Astrocyte (in vitro differentiated cells and primary cell): ENCODE results near the gene TP73. TPM values are rescaled to one million over a fixed set of nuclear protein-coding genes. Genes with fewer than 3 reads are reported as not detected.

Experiments
- DNase-seq: peaks from one replicate; pipeline ENCODE4 v3.0.0-alpha.2; 2010; ENCODE audit warnings: low read depth
- FAIRE-seq: peaks from 2 replicates; lab custom pipeline; 2011; peaks lifted over from hg19 to GRCh38; lab: Jason Lieb, UNC
- H2AFZ ChIP-seq: 2 replicates; pipeline ENCODE4 v1.6.0; 2012; ENCODE audit warnings: low read depth, low read length, inconsistent platforms
- H3K27ac ChIP-seq: 2 replicates; pipeline ENCODE4 v1.5.1; 2011; ENCODE audit warnings: low read depth, low read length, inconsistent platforms
- H3K27me3 ChIP-seq: 2 replicates; pipeline ENCODE4 v1.6.0; 2011; ENCODE audit warnings: low read length, inconsistent platforms; ENCODE audit not compliant: insufficient read depth
- H3K36me3 ChIP-seq: 2 replicates; pipeline ENCODE4 v1.5.1; 2011; ENCODE audit warnings: low read length, inconsistent platforms; ENCODE audit not compliant: insufficient read depth
- H3K4me1 ChIP-seq: 2 replicates; pipeline ENCODE4 v1.5.1; 2011; ENCODE audit warnings: low read length, inconsistent platforms; ENCODE audit not compliant: insufficient read depth
- H3K4me2 ChIP-seq: 2 replicates; pipeline ENCODE4 v1.6.0; 2012; ENCODE audit warnings: low read length, inconsistent platforms
- H3K4me3 ChIP-seq: 2 replicates; pipeline ENCODE4 v1.5.1; 2011; ENCODE audit warnings: low read depth, mild to moderate bottlenecking, low read length, inconsistent platforms; ENCODE audit not compliant: insufficient read depth
- H3K79me2 ChIP-seq: 2 replicates; pipeline ENCODE4 v1.6.0; 2012; ENCODE audit warnings: mild to moderate bottlenecking, low read length, inconsistent platforms; ENCODE audit not compliant: insufficient read depth
- H3K9ac ChIP-seq: 2 replicates; pipeline ENCODE4 v1.6.0; 2012; ENCODE audit warnings: mild to moderate bottlenecking, low read length, inconsistent platforms
- H3K9me3 ChIP-seq: 2 replicates; pipeline ENCODE4 v1.5.1; 2012; ENCODE audit warnings: low read depth, mild to moderate bottlenecking, low read length, inconsistent platforms; ENCODE audit not compliant: insufficient read depth
- H4K20me1 ChIP-seq: 2 replicates; pipeline ENCODE4 v1.6.0; 2012; ENCODE audit warnings: low read length, inconsistent platforms; ENCODE audit not compliant: insufficient read depth
- H3K27ac Mint-ChIP-seq: one replicate; pipeline ENCODE4 v1.8.0; 2021; ENCODE audit warnings: mild to moderate bottlenecking, mixed read lengths; ENCODE audit not compliant: unreplicated experiment
- H3K27me3 Mint-ChIP-seq: one replicate; pipeline ENCODE4 v1.8.0; 2021; ENCODE audit warnings: low read depth, mixed read lengths; ENCODE audit not compliant: unreplicated experiment
- H3K36me3 Mint-ChIP-seq: one replicate; pipeline ENCODE4 v1.8.0; 2021; ENCODE audit warnings: low read depth, mixed read lengths; ENCODE audit not compliant: unreplicated experiment
- H3K4me1 Mint-ChIP-seq: one replicate; pipeline ENCODE4 v1.8.0; 2021; ENCODE audit warnings: low read depth, mixed read lengths; ENCODE audit not compliant: unreplicated experiment
- H3K4me3 Mint-ChIP-seq: one replicate; pipeline ENCODE4 v1.8.0; 2021; ENCODE audit warnings: mild to moderate bottlenecking, moderate library complexity, mixed read lengths; ENCODE audit not compliant: unreplicated experiment
- H3K9me3 Mint-ChIP-seq: one replicate; pipeline ENCODE4 v1.8.0; 2021; ENCODE audit warnings: mild to moderate bottlenecking, mixed read lengths; ENCODE audit not compliant: unreplicated experiment
- EZH2 ChIP-seq: IDR thresholded peaks from 2 replicates; pipeline ENCODE4 v1.6.1; 2012; ENCODE audit warnings: mild to moderate bottlenecking, low read length, inconsistent platforms; ENCODE audit not compliant: insufficient read depth
- total RNA-seq: library from RNA; stranded (reverse); gene quantifications from 2 replicates; pipeline ENCODE4 v1.2.1, GENCODE V29; 2021
- TF ChIP-seq, protein P1 (sequence below): IDR thresholded peaks from 2 replicates; pipeline ENCODE4 v1.5.1; 2011; ENCODE audit warnings: low read depth, mild to moderate bottlenecking, inconsistent platforms, low read length, moderate library complexity; ENCODE audit not compliant: insufficient read depth

The TP73 gene
- total RNA-seq, 1 donor from 2014 or later, result 0.18 TPM

DNA sequence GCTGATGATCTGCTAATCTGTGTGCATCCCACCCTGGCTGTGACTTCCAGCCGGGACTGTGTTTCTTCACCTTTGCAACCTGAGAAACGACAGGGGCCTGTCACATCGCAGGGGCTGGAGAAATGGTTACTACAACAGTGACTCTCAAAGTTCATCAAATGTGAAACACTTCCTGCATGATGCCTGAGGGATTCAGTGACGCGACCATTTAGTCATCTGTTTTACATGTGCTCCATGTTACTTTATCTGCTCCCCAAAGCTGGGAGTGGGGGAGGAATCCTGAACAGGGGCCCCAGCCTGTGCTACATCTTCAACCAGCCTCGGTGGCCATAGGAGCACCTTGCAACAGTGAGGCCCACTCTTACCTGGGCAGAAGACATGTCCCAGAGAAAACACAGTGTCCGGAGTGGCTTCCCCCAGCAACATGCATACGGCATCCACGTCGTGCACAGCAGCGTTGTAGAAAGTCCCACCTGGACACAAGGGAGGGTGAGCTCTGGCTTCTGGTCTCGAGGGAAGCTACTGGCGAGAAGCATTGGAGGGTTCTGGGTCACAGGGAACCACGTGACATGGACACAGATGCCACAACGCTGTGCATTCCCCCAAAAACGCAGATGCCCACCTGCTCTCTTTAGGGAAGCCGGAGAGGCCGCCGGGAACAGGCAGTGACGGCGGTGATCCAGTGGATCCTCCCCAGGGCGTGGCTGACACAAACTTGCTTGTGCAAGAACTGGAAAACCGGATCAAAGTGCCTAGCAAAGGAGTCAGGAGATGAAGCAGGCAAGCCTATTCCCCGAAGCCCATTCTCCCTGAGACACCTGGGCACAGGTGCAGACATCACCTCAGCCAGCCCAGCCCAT, 90.4 kb downstream of the TP73 start:
- Histone ChIP-seq H3K79me2 (peaks cover 3% of the 10 kb centered on the region), H3K4me2 (no peak overlapping the region), H3K36me3 (peaks cover 7% of the 10 kb centered on the region), H3K4me1 (peaks cover 3% of the 10 kb centered on the region), H4K20me1 (peaks cover 37% of the 10 kb centered on the region), H3K9ac (no peak overlapping the region), H2AFZ (no peak overlapping the region), H3K9me3 (no peaks in the 10 kb centered on the region), H3K4me3 (no peak overlapping the region), H3K27me3 (no peaks in the 10 kb centered on the region), H3K27ac (no peak overlapping the region)
- no peaks in the 10 kb centered on the region for H3K27me3 Mint-ChIP-seq
- no peaks in the 10 kb centered on the region for H3K4me1 Mint-ChIP-seq
- no peaks in the 10 kb centered on the region for H3K9me3 Mint-ChIP-seq
- H3K4me3 Mint-ChIP-seq, result no peak overlapping the region
- FAIRE-seq (no peak), DNase-seq (no peak)
- H3K36me3 Mint-ChIP-seq, result peaks cover 8% of the 10 kb centered on the region
- no peak overlapping the region for H3K27ac Mint-ChIP-seq
- TF ChIP-seq, protein P1, sequence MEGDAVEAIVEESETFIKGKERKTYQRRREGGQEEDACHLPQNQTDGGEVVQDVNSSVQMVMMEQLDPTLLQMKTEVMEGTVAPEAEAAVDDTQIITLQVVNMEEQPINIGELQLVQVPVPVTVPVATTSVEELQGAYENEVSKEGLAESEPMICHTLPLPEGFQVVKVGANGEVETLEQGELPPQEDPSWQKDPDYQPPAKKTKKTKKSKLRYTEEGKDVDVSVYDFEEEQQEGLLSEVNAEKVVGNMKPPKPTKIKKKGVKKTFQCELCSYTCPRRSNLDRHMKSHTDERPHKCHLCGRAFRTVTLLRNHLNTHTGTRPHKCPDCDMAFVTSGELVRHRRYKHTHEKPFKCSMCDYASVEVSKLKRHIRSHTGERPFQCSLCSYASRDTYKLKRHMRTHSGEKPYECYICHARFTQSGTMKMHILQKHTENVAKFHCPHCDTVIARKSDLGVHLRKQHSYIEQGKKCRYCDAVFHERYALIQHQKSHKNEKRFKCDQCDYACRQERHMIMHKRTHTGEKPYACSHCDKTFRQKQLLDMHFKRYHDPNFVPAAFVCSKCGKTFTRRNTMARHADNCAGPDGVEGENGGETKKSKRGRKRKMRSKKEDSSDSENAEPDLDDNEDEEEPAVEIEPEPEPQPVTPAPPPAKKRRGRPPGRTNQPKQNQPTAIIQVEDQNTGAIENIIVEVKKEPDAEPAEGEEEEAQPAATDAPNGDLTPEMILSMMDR, result no peak
- TF ChIP-seq EZH2, result no peak

DNA sequence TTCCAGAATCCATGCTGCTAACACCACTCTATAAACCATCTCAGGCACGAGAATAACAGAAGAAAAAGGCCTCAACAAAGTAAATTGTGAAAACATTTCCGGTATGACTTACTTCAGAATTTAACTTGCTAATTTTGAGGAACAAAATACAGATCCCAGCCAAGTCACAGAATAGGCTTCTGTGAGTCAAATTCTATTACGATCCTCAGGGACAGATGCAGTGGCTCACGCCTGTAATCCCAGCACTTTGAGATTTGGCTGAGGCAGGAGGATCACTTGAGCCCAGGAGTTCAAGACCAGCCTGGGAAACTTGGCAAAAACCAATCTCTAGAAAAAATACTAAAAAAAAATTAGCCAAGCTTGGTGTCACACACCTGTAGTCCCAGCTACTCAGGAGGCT, 91.1 kb downstream of the TP73 start:
- Histone ChIP-seq H3K9ac (no peak overlapping the region), H3K36me3 (peaks cover 7% of the 10 kb centered on the region), H3K9me3 (no peaks in the 10 kb centered on the region), H3K4me1 (peaks cover 3% of the 10 kb centered on the region), H4K20me1 (peaks cover 37% of the 10 kb centered on the region), H2AFZ (no peak overlapping the region), H3K27ac (no peak overlapping the region), H3K27me3 (no peaks in the 10 kb centered on the region), H3K4me2 (no peak overlapping the region), H3K79me2 (peaks cover 3% of the 10 kb centered on the region), H3K4me3 (no peak overlapping the region)
- H3K36me3 Mint-ChIP-seq, result peaks cover 6% of the 10 kb centered on the region
- H3K27ac Mint-ChIP-seq, result no peak overlapping the region
- DNase-seq (no peak), FAIRE-seq (no peak)
- H3K9me3 Mint-ChIP-seq, result no peaks in the 10 kb centered on the region
- no peak for TF ChIP-seq EZH2
- TF ChIP-seq, protein P1, result no peak
- H3K4me1 Mint-ChIP-seq, result no peaks in the 10 kb centered on the region
- H3K4me3 Mint-ChIP-seq, result no peak overlapping the region
- no peaks in the 10 kb centered on the region for H3K27me3 Mint-ChIP-seq

DNA sequence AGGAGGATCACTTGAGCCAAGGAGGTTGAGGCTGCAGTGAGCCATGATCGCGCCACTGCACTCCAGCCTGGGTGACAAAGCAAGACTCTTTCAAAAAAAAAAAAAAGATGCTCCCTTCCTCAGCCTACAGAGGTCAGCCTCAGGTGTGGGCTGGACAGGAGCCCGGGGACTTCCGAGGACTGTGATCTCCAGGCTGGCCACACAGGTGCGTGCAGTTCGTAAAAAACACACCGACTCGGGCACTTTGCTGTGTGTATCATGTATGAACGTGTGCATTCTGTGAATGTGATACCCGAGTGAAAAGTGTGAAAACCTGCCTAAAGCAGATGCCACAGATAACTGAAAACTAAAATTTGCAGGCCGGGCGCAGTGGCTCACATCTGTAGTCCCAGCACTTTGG, 91.5 kb downstream of the TP73 start:
- Histone ChIP-seq H3K4me1 (peaks cover 3% of the 10 kb centered on the region), H3K36me3 (peaks cover 6% of the 10 kb centered on the region), H2AFZ (no peak overlapping the region), H3K27me3 (no peaks in the 10 kb centered on the region), H3K4me2 (no peak overlapping the region), H4K20me1 (peaks cover 37% of the 10 kb centered on the region), H3K27ac (no peak overlapping the region), H3K9ac (no peak overlapping the region), H3K9me3 (no peaks in the 10 kb centered on the region), H3K79me2 (peaks cover 3% of the 10 kb centered on the region), H3K4me3 (no peak overlapping the region)
- H3K36me3 Mint-ChIP-seq, result peaks cover 6% of the 10 kb centered on the region
- no peak overlapping the region for H3K4me3 Mint-ChIP-seq
- DNase-seq, result no peak
- no peaks in the 10 kb centered on the region for H3K27me3 Mint-ChIP-seq
- no peak overlapping the region for H3K27ac Mint-ChIP-seq
- TF ChIP-seq, protein P1, result no peak
- TF ChIP-seq EZH2, result no peak
- H3K4me1 Mint-ChIP-seq, result no peaks in the 10 kb centered on the region
- FAIRE-seq, result no peak
- no peaks in the 10 kb centered on the region for H3K9me3 Mint-ChIP-seq
